NCI-H2196 treated with DMSO at 0.1 percent for 48 hours (cell line): ENCODE measurements around the gene OR5AC2.

Experiments used
- DNase-seq: peaks from one replicate; lab custom pipeline; 2025; ENCODE audit not compliant: unreplicated experiment; lab: John Stamatoyannopoulos, UW

OR5AC2 gene

GRCh38 chr3:98136631-98137030, 49.7 kb downstream of the OR5AC2 start:
- no peak for DNase-seq
